NCI-H1048 (cell line): ENCODE data around the gene CELA2B.
"Not testable (repeated sequence)": the region's sequence is repeated elsewhere in the genome, so short reads cannot be mapped to it uniquely, and the experiment has no call there.

Experiments
- DNase-seq: peaks from one replicate; lab custom pipeline; 2025; lab: John Stamatoyannopoulos, UW

The CELA2B gene

GRCh38 chr1:15469361-15469760 lies 6.5 kb upstream of the CELA2B start:
- no peak for DNase-seq

DNA sequence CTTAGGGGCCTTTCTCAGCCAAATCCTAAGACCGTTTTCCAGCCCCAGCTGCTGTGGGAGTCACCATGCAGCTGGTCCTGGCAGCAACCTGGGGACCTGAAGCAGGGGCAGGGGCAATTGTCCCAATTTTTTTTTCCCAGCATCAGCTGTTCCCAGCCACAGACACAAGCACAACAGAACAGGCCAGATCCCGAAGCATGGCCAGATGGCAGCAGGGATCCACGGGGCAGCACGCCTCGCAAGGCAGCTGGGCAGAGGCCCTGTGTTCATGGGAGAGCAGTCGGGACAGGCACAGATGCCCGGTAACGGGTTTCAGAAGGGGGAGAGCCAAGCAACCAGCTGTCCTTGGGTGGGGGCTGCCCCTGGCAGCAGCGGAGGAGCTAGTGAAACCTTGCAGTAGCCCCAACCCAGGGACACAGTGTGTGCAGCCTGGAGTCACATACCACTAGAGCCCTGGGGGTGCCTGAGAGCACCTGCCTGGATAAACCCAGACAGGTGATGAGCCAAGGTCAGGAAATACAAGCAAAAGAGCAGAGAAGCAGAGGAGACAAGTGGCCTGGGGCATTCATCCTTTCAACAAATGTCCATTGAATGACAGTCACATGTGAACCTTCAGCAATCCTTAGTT lies 6.0 kb upstream of the CELA2B start:
- DNase-seq: not testable (repeated sequence)

DNA sequence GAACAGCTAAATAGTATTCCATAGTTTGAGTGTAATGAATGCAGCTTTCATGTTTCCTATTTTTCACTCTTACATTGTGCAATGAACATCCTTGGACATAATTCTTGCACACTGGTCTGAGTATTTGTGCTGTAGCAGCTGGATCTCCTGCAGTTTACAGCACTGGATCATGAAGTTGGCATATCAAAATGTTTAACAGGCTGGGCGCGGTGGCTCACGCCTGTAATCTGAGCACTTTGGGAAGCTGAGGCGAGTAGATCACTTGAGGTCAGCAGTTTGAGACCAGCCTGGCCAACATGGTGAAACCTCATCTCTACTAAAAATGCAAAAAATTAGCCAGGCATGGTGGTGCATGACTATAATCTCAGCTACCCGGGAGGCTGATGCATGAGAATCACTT lies 4.8 kb upstream of the CELA2B start:
- not testable (repeated sequence) for DNase-seq

DNA sequence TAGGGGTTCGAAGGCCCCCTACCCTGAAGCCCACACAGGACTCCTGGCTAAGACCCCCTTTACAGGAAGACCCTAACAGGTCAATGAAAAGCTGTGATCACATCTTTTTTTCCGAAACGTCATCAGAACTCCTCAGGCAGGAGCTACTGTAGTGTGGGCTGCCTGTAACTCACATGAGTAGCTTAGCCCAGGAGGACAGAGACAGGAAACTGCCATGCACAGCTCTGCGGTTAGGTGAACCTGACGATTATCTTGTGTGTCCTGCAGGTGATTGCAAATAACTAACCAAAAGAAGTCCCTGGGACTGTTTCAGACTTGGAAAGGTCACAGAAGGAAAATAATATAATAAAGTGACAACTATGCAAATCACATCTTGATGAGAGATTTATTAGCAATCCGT lies 4.2 kb upstream of the CELA2B start:
- not testable (repeated sequence) for DNase-seq

DNA sequence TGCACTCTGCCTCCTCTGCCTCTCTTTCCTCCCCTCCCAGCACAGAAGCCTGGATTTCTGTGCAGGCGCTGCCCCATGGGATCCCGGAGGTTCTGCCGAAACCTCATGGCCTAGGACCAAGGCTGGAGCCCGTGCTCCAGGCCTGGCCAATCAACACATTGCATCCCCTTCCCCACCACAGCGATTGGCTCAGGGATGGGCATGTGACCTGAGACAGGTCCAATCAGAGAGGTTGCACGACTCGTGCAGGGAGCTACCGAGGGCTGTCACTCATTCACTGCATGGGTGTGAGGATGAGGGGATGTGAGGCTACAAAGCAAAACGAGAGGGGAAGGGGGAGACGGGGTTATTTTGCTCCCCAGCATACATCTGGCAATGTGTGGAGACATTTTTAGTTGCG lies 3.3 kb upstream of the CELA2B start:
- DNase-seq: no peak

DNA sequence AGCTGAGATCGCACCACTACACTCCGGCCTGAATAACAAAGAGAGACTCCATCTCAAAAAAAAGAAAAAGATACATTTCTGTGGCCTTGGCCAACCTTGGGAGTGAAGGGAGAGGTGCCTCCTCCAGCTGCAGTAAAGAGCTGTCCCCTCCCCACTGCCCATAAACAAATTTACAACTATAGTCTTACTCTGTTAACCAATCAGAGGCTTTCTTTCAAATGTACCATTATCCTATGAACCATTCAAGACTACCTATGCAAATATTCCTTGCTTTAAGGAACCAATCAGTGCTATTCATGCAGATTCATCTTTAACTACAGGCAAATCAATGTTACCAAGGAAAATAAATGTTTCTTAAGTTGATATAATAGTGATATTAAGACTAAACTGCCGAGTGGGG lies 1.0 kb downstream of the CELA2B start:
- DNase-seq: no peak

DNA sequence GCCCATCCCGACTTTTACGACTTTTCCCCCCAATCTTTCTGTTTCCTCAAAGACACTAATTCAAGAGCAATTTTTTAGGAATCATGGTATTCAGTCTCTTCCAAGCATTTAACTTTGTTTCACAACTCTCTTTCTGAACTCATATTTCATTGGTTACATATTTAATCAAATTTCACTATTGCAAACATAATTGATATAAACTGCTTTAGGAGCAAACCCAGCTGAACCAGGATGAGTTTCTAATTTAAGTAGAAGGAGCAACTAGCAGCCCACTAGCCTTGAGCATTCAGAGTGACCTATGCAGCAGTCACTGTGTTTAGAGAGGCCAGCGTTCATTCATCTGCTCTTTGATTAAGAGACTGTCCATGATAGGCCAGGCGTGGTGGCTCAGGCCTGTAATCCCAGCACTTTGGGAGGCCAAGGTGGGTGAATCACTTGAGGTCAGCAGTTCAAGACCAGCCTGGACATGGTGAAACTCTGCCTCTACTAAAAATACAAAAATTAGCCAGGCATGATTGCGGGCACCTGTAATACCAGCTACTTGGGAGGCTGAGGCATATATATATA lies 1.8 kb downstream of the CELA2B start:
- DNase-seq: no peak

GRCh38 chr1:15479654-15480347 lies 3.9 kb downstream of the CELA2B start:
- no peak for DNase-seq

DNA sequence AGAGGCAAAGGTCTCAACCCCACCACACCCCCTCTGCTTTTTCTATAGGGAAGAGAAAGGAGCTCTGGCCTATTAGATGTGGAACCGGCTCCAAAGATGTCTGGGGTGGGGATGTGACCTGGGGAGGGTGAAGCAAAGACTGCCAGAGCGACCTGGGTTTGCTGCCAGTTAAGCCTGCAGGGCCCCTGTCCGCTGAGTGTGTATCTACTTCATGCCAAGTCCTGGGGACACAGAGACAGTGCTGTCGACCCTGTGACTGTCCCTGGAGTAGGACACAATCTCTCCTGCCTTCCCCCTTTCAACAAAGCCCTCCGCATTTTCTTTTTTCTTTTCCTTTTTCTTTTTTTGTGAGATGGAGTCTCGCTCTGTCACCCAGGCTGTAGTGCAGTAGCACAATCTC lies 6.6 kb downstream of the CELA2B start:
- DNase-seq: not testable (repeated sequence)

- not testable (repeated sequence) for DNase-seq
Observed at GRCh38 chr1:15482983-15483543, 7.2 kb downstream of the CELA2B start.

DNA sequence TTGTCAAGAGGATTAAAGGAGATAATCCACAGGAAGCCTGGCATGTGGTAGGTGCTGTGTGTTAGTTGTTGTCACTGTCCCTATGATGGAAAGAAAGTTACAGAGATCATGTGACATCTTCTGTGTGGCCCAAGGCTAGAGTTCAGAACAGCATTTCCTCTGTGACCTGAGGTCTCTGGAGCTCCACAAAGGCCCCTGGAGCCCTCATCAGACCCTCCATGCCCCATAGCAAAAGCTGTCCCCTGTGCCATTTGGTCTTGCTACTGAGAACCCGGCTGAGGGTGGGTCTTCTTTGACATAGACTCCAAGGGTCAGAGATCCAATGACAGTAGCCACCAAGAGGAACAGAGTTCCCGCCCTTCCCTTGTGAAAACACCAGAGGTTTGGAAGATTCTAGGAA lies 8.1 kb downstream of the CELA2B start:
- DNase-seq: no peak

GRCh38 chr1:15484443-15484842 lies 8.5 kb downstream of the CELA2B start:
- not testable (repeated sequence) for DNase-seq

GRCh38 chr1:15485636-15486035 lies 9.7 kb downstream of the CELA2B start:
- DNase-seq: no peak

DNA sequence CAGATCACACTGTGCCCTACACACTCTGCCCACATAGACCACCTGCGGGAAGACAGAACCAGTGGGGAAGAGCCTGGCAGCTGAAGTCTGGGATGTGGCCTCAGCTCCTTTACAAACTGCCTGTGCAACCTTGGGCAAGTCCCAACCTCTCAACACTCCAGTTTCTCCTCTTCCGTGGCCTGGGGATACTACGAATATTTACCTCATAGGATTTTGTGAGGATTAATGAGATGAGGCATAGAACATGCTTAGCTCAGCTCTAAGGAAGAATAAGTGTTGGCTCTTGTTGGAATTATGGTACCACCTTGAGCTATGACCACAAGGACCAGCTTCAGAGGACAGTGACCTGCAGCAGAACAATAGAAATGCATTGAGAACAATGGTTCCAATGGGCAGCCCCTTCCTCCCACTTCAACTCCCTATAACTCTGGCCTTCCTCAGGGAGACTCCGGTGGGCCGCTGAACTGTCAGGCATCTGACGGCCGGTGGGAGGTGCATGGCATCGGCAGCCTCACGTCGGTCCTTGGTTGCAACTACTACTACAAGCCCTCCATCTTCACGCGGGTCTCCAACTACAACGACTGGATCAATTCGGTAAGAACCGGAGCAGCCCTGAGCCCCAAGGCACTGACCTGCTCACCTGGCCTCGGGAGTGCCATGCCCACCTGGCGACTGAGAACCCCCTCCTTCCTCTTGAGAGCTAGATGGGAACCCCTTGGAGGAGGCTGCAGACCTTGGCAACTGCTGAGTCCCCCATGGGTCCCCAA lies 11.1 kb downstream of the CELA2B start:
- DNase-seq: not testable (repeated sequence)

DNA sequence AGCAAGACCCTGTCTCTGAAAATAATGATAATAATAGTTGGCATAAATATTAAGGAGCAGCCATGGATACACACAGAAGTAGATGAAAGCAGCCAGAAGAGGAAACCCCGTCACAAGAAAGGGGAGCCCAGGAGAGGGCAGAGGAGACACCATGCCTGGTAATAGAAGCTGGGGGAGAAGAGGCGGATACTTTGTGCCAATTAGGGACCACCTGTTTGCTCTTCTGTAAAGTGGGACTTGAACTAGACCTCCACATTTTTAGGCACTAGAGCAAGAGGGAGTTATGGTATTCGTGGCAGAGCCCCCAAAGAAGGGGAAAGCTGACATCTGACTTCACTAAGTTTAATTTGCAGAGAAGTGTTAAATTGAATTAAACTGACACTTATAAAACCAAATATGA lies 12.5 kb downstream of the CELA2B start:
- no peak for DNase-seq

GRCh38 chr1:15489052-15489736 lies 13.3 kb downstream of the CELA2B start:
- DNase-seq: no peak

- not testable (repeated sequence) for DNase-seq
Observed at GRCh38 chr1:15491010-15491409, 15.1 kb downstream of the CELA2B start.

DNA sequence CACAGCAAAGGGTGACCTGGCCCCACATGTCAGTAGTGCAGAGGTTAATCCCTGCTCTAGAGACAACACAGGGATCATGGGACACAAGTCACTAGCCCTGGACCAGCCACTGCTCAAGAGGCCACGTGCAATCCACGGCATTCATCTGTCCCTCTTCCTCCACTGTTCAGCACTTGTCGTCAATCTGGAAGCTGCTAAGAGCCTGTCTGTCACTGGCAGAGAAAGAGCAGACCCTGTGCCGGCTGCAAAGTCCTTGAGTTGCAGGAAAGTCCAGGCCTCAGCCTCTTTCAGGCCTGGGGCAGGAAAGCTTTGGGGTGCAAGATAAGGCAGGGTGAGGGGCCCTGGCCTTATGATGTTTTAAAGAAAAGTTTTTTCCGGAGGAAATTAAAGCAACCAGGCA lies 16.7 kb downstream of the CELA2B start:
- no peak for DNase-seq

DNA sequence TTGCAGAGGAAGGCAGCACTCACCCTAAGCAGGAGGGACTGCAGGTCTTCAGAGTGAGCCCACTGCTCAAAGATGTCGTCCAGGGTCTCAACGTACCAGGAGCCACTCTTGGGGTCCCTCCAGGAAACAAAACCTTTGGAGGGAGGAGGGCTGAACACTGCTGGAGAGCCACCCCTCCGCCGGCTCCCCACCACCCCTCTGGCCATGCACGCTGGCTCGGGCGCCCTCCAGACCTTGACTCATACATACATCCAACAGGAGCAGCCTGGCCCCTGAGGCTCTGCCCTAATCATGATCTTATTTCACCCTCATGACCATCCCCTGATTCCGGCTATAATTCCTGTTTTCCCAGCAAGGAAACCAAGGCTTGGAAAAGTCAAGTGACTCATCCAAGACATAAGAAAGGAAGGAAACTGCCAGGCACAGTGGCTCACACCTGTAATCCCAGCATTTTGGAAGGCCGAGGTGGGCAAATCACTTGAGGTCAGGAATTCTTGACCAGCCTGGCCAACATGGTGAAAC lies 18.0 kb downstream of the CELA2B start:
- DNase-seq: no peak

DNA sequence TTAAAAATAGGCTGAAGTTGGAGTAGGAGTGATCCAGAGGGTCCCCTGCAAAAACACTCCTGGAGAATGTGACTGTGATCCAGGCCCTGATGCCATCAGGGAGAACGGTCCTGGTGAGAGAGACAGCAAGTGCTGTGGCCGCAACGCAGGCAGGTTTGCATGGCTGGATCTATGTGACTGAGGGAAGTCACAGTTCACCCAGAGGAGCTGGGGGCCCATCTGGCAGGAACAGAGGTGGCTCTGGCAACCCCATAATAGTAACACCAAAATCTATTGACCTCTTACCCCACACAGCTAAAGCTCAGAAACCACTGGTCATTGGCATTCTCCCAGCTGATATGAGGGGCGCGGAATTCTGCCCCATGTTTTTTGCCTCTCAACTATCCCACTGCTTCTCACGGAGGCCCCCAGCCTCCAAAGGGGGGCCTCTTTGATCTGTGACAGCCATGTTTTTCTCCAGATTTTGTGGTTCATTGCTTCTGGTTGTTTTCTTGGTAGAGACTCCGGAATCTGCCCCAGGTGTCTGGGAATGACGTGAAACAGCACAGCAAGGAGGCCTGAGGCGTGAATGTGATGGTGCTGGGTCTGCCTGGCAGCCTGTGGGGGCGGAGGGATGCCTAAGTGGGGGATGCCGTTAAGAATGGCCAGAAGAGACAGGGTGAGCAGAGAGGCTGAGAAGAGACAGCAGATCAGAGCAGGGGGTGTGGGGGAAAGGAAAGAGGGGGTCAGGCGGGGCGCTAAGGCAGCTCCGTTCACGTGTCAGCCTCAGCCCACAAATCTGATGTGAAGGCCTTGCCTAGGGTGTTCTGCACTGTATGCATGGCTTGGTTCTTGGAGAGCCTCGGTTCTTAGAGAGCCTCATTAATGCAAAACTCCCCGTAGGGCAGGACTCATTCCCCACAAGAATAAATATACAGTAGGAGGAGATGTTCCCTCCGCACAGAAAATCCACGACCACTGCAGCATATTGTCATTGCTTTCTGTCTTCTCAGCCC lies 24.6 kb downstream of the CELA2B start:
- DNase-seq: no peak
